GM20431 (cell line): ENCODE results near the gene SMYD4.

Experiments
- in situ Hi-C: fragments of 300-500 bp; cut with MseI, MboI; formaldehyde crosslinking; loops from one replicate; pipeline ENCODE4 v1.15.0; 2020; ENCODE audit warnings: low sequenced_read_pairs; ENCODE audit not compliant: unreplicated experiment

SMYD4 gene

GRCh38 chr17:1736348-1737281, 93.1 kb downstream of the SMYD4 start:
- in situ Hi-C loops, result no loop called here

DNA sequence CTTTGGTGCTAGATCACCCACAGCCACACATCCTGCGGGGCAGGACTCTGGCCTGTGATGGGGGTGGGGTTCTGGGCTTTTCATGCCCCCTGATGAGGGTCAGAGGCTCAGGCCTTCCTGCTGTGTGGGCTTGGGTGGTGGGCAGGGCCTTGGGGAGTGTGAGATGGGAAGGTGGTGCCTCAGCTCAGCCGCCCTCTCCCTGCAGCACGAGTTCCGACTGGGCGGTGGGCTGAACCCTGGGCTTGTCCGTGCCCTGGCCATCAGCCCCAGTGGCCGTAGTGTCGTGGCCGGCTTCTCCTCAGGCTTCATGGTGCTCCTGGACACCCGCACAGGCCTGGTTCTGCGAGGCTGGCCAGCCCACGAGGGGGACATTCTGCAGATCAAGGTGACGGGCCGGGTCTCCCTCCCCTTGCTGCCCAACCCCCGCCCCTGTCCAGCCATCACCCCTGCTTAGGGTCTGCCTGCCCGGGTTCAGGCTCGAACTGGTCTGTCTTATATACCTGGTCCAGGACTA, 93.8 kb downstream of the SMYD4 start:
- in situ Hi-C loops, result no loop called here

- in situ Hi-C loops, result no loop called here
These were observed 94.3 kb downstream of the SMYD4 start for GRCh38 chr17:1735418-1735817.

DNA sequence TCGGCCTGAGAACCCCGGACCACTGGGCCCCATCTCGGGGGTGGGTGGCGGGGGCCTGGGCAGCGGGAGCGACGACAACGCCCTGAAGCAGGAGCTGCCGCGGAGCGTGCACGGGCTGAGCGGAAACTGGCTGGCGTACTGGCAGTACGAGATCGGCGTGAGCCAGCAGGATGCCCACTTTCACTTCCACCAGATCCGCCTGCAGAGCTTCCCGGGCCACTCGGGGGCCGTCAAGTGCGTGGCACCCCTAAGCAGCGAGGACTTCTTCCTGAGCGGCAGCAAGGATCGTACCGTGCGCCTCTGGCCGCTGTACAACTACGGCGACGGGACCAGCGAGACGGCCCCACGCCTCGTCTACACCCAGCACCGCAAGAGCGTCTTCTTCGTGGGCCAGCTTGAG, 95.9 kb downstream of the SMYD4 start:
- in situ Hi-C loops, result no loop called here

DNA sequence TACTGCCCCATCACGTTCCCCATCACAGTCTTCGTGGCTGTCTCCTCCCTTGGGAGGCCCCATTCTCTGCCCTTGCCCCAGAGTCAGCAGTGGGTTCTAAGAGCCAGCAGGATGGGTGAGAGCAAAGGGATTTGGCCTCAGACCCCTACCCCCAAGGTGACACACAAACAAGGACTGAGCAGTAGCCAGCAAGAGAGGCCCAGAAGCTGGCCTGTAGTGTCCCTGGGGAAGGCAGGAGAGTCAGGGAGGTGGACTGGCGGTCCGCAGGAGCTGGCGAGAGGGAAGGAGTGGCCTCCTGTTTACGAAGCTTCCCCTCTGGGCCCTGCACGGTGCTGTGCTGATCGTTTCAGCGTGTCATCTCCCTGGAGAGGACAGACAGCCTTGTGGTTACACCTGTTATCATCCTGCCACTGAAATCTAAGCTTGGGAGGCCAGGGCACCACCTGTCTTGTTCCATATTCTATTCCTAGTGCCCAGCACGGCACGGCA, 96.8 kb downstream of the SMYD4 start:
- in situ Hi-C loops, result no loop called here

DNA sequence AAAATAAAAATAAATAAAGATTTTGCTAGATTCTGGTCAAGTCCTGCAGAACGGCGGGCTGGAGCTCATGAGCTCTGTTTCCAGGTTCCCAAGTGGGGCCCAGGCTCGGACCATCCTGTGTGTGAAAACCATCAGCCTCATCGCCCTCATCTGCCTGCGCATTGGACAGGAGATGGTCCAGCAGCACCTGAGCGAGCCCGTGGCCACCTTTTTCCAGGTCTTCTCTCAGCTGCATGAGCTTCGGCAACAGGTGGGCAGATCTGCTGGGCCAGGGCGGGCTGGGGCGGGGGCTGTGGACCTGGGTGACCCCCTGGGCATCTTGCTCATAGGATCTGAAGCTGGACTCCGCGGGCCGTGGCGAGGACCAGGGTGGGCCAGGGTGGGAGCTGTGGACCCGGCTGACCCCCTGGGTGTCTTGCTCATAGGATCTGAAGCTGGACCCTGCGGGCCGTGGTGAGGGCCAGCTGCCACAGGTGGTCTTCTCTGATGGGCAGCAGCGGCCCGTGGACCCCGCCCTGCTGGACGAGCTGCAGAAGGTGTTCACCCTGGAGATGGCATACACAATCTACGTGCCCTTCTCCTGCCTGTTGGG, 97.4 kb downstream of the SMYD4 start:
- in situ Hi-C loops, result no loop called here

GRCh38 chr17:1731194-1731506, 98.6 kb downstream of the SMYD4 start:
- in situ Hi-C loops, result no loop called here

DNA sequence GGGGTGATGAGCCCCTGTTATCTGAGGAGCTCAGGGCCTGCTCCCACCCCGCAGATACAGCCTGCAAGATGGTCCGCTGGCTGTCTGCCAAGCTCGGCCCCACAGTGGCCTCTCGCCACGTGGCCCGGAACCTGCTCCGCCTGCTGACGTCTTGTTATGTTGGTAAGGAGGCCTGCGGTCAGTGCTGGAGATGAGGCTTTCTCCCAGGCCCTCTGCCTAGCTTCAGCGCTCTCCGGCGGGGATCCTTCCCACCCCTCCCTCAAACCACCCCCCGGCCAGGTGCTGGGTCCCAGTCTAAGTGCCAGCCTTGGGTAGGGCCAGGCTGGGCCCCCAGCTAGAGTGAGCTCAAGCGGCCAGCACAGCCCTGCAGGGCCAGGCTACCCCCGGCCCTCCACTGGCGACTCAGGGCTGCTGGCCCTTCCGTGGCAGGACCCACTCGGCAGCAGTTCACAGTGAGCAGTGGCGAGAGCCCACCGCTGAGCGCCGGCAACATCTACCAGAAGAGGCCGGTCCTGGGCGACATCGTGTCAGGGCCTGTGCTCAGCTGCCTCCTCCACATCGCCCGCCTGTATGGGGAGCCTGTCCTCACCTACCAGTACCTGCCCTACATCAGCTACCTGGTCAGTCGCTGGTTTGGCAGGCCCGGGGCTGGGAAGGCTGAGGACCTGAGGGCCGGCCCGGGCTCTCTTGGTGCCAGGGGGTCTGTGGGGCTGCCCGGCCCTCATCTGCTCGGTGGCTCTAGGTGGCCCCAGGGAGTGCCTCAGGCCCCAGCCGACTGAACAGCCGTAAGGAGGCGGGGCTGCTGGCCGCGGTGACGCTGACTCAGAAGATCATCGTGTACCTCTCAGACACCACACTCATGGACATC, 99.1 kb downstream of the SMYD4 start:
- in situ Hi-C loops, result no loop called here

- in situ Hi-C loops, result no loop called here
These were observed 99.8 kb downstream of the SMYD4 start for GRCh38 chr17:1729966-1730325.
